Measurements from ENCODE around the gene WNT9B. TPM values are rescaled to one million over a fixed set of nuclear protein-coding genes. Genes with fewer than 3 reads are reported as not detected.
"Not testable (repeated sequence)": the region's sequence is repeated elsewhere in the genome, so short reads cannot be mapped to it uniquely, and the experiment has no call there.

Gene WNT9B
- total and polyA plus RNA-seq, 5 donors from 2014 or later = not detected

GRCh38 chr17:46836500-46836899 is 14.9 kb upstream of the WNT9B start:
- H3K27me3 Mint-ChIP-seq = peaks cover 23% of the 10 kb centered on the region
- ATAC-seq (ENCODE audit: low read depth in 2 of 2) (no peak), DNase-seq (no peak)
- H3K36me3 ChIP-seq (ENCODE audit: control insufficient read depth, insufficient read depth, low read length) = no peaks in the 10 kb centered on the region
- no peak overlapping the region for H3K27ac ChIP-seq (ENCODE audit: insufficient read depth, low read length, poor library complexity, severe bottlenecking)
- peak overlapping the region in 1 of 3 donors; percentile 44 for H3K27ac Mint-ChIP-seq
- no peaks in the 10 kb centered on the region for H3K9me3 ChIP-seq (ENCODE audit: control insufficient read depth in 2 of 2, low read length in 2 of 2)
- H3K9me3 Mint-ChIP-seq = peaks cover 0 to 12% (median 0%) of the 10 kb centered on the region in 7 donors
- no peaks in the 10 kb centered on the region for H3K4me1 ChIP-seq (ENCODE audit: control insufficient read depth, insufficient read depth, low read length, poor library complexity, severe bottlenecking)
- no peak overlapping the region for H3K4me3 ChIP-seq (ENCODE audit: low read depth, low read length)
- H3K4me3 Mint-ChIP-seq = no peak overlapping the region
- peaks cover 3% of the 10 kb centered on the region for H3K27me3 ChIP-seq (ENCODE audit: control insufficient read depth, insufficient read depth, low read length)
- H3K4me1 Mint-ChIP-seq = peaks cover 0 to 7% (median 2%) of the 10 kb centered on the region in 4 donors
- H3K36me3 Mint-ChIP-seq = no peaks in the 10 kb centered on the region

DNA sequence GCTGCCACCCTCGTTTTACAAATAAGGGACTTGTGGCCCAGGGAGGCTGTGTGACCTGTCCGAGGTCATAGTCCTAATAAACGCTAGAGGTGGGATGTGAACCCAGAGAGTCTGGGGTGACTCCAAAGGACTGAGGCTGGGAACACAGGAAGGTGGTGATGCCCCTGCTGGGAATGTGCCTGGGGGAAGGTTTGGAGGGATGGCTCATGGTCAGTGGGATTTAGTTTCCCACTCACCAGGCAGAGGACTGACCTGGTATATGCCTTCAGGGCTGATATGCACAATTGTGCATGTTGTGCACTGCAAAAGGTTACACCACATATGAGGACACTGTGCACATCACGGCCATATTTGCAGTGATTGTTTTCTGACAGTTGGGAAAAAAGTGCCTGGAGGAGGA is 13.9 kb upstream of the WNT9B start:
- H3K9me3 Mint-ChIP-seq = peaks cover 0 to 14% (median 0%) of the 10 kb centered on the region in 7 donors
- no peak for ATAC-seq (ENCODE audit: low read depth in 2 of 2)
- no peak overlapping the region for H3K27ac Mint-ChIP-seq
- H3K27ac ChIP-seq (ENCODE audit: insufficient read depth, low read length, poor library complexity, severe bottlenecking) = no peak overlapping the region
- H3K4me3 Mint-ChIP-seq = no peak overlapping the region
- H3K27me3 Mint-ChIP-seq = peaks cover 24% of the 10 kb centered on the region
- no peak overlapping the region for H3K4me3 ChIP-seq (ENCODE audit: low read depth, low read length)
- H3K4me1 Mint-ChIP-seq = peaks cover 0 to 7% (median 2%) of the 10 kb centered on the region in 4 donors
- H3K4me1 ChIP-seq (ENCODE audit: control insufficient read depth, insufficient read depth, low read length, poor library complexity, severe bottlenecking) = no peaks in the 10 kb centered on the region
- H3K9me3 ChIP-seq (ENCODE audit: control insufficient read depth in 2 of 2, low read length in 2 of 2) = peaks cover under 1 to 3% of the 10 kb centered on the region in 2 experiments
- no peaks in the 10 kb centered on the region for H3K36me3 ChIP-seq (ENCODE audit: control insufficient read depth, insufficient read depth, low read length)
- DNase-seq = no peak
- H3K36me3 Mint-ChIP-seq = no peaks in the 10 kb centered on the region
- peaks cover 3% of the 10 kb centered on the region for H3K27me3 ChIP-seq (ENCODE audit: control insufficient read depth, insufficient read depth, low read length)

- Mint-ChIP-seq H3K4me1 (peaks cover 0 to 7% (median 2%) of the 10 kb centered on the region in 4 donors), H3K27me3 (peaks cover 35% of the 10 kb centered on the region), H3K36me3 (no peaks in the 10 kb centered on the region), H3K9me3 (peaks cover 0 to 26% (median 5%) of the 10 kb centered on the region in 7 donors), H3K4me3 (no peak overlapping the region), H3K27ac (no peak overlapping the region)
- Histone ChIP-seq H3K27me3 (ENCODE audit: control insufficient read depth, insufficient read depth, low read length) (peaks cover 7% of the 10 kb centered on the region), H3K4me3 (ENCODE audit: low read depth, low read length) (no peak overlapping the region), H3K4me1 (ENCODE audit: control insufficient read depth, insufficient read depth, low read length, poor library complexity, severe bottlenecking) (no peaks in the 10 kb centered on the region), H3K36me3 (ENCODE audit: control insufficient read depth, insufficient read depth, low read length) (no peaks in the 10 kb centered on the region), H3K9me3 (ENCODE audit: control insufficient read depth in 2 of 2, low read length in 2 of 2) (peaks cover 13 to 15% of the 10 kb centered on the region in 2 experiments), H3K27ac (ENCODE audit: insufficient read depth, low read length, poor library complexity, severe bottlenecking) (no peak overlapping the region)
- no peak for DNase-seq
- no peak for ATAC-seq (ENCODE audit: low read depth in 2 of 2)
Measured at GRCh38 chr17:46839211-46839610, 12.2 kb upstream of the WNT9B start.

- Mint-ChIP-seq H3K9me3 (peaks cover 0 to 26% (median 5%) of the 10 kb centered on the region in 7 donors), H3K4me1 (peaks cover 0 to 14% (median 2%) of the 10 kb centered on the region in 4 donors), H3K27me3 (peaks cover 46% of the 10 kb centered on the region)
- H3K4me3 Mint-ChIP-seq; H3K27ac Mint-ChIP-seq; H3K4me1 ChIP-seq (ENCODE audit: control insufficient read depth, insufficient read depth, low read length, poor library complexity, severe bottlenecking); H3K27me3 ChIP-seq (ENCODE audit: control insufficient read depth, insufficient read depth, low read length); H3K4me3 ChIP-seq (ENCODE audit: low read depth, low read length); DNase-seq; H3K36me3 ChIP-seq (ENCODE audit: control insufficient read depth, insufficient read depth, low read length); H3K36me3 Mint-ChIP-seq; ATAC-seq (ENCODE audit: low read depth in 2 of 2); H3K27ac ChIP-seq (ENCODE audit: insufficient read depth, low read length, poor library complexity, severe bottlenecking): not testable (repeated sequence)
- peaks cover 13 to 15% of the 10 kb centered on the region in 2 experiments for H3K9me3 ChIP-seq (ENCODE audit: control insufficient read depth in 2 of 2, low read length in 2 of 2)
Measured at GRCh38 chr17:46840596-46840995, 10.8 kb upstream of the WNT9B start.

DNA sequence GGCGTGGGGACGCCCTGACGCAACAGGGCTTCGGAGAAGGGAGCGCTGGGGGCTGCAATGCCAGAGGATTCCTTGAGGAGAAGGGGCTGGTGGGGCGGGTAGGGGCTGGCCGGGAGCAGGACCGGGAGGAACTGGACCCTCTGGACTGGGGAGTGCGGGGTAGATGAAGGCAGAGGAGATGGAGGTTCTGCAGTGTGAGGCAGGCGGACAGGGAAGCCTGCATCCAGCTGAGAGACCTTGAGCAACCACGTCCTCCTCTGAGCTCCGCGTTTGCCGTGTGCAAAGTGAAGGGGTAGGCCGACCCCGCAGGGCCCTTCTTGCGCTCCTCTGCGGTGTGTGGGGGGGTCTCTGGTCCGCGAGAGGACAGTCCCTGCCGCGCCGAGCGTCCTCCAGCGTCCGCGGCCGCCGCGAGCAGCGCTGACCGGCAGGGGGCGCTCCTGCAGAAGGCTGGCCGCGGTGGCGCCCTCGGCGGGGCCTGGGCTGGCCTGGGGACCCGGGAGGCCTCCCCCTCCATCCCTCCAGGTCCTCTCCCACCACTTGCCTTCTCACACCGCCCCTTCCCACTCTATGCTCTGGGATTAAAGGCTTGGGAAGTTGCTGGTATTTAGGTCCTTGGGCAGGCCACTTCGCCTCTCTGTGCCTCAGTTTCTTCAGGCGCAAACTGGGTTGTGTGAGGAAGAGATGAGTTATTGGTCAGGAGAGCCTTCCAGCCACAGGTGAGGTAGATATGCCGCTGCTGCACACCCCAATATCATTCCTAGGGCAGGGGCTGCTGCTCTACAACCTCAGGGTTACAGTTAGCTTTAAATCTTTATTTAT is 9.6 kb upstream of the WNT9B start:
- Mint-ChIP-seq H3K27ac (no peak overlapping the region), H3K4me3 (no peak overlapping the region), H3K4me1 (peaks cover 0 to 9% (median 0%) of the 10 kb centered on the region in 4 donors), H3K9me3 (peaks cover 0 to 26% (median 5%) of the 10 kb centered on the region in 7 donors), H3K36me3 (no peaks in the 10 kb centered on the region), H3K27me3 (peaks cover 52% of the 10 kb centered on the region)
- Histone ChIP-seq H3K27me3 (ENCODE audit: control insufficient read depth, insufficient read depth, low read length) (peaks cover 11% of the 10 kb centered on the region), H3K9me3 (ENCODE audit: control insufficient read depth in 2 of 2, low read length in 2 of 2) (peaks cover 13 to 15% of the 10 kb centered on the region in 2 experiments), H3K27ac (ENCODE audit: insufficient read depth, low read length, poor library complexity, severe bottlenecking) (no peak overlapping the region), H3K4me1 (ENCODE audit: control insufficient read depth, insufficient read depth, low read length, poor library complexity, severe bottlenecking) (no peaks in the 10 kb centered on the region), H3K36me3 (ENCODE audit: control insufficient read depth, insufficient read depth, low read length) (no peaks in the 10 kb centered on the region), H3K4me3 (ENCODE audit: low read depth, low read length) (no peak overlapping the region)
- ATAC-seq (ENCODE audit: low read depth in 2 of 2) (no peak), DNase-seq (no peak)

DNA sequence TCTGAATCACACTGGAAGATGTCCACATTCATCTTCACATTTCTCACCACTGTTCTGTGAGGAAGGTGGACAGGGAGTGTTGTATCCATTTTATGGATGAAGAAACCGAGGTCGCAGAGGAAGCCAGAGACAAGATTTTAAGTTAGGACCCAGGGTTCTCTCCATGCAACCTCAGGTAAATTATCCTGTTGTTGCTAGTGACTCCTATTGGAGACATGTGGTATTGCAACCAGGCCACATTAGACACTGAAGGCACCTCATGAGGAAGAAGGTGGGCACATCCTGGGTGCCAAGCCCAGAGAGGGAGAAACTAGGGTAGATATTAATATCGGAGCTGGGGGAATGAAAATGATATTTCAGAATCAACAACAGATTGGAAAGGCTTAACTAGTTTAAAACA is 8.5 kb upstream of the WNT9B start:
- H3K27me3 ChIP-seq (ENCODE audit: control insufficient read depth, insufficient read depth, low read length) = peaks cover 16% of the 10 kb centered on the region
- no peak overlapping the region for H3K4me3 Mint-ChIP-seq
- DNase-seq (no peak), ATAC-seq (ENCODE audit: low read depth in 2 of 2) (no peak)
- H3K4me1 Mint-ChIP-seq = peaks cover 0 to 9% (median 0%) of the 10 kb centered on the region in 4 donors
- no peak overlapping the region for H3K4me3 ChIP-seq (ENCODE audit: low read depth, low read length)
- H3K27me3 Mint-ChIP-seq = peaks cover 62% of the 10 kb centered on the region
- no peak overlapping the region for H3K27ac ChIP-seq (ENCODE audit: insufficient read depth, low read length, poor library complexity, severe bottlenecking)
- H3K27ac Mint-ChIP-seq = no peak overlapping the region
- H3K36me3 Mint-ChIP-seq = no peaks in the 10 kb centered on the region
- peaks cover 13 to 15% of the 10 kb centered on the region in 2 experiments for H3K9me3 ChIP-seq (ENCODE audit: control insufficient read depth in 2 of 2, low read length in 2 of 2)
- H3K36me3 ChIP-seq (ENCODE audit: control insufficient read depth, insufficient read depth, low read length) = no peaks in the 10 kb centered on the region
- peaks cover 0 to 26% (median 5%) of the 10 kb centered on the region in 7 donors for H3K9me3 Mint-ChIP-seq
- H3K4me1 ChIP-seq (ENCODE audit: control insufficient read depth, insufficient read depth, low read length, poor library complexity, severe bottlenecking) = no peaks in the 10 kb centered on the region

- no peak overlapping the region for H3K4me3 Mint-ChIP-seq
- H3K4me1 ChIP-seq (ENCODE audit: control insufficient read depth, insufficient read depth, low read length, poor library complexity, severe bottlenecking) = peaks cover 12% of the 10 kb centered on the region
- no peak overlapping the region for H3K27ac Mint-ChIP-seq
- peaks cover 26% of the 10 kb centered on the region for H3K27me3 ChIP-seq (ENCODE audit: control insufficient read depth, insufficient read depth, low read length)
- H3K36me3 ChIP-seq (ENCODE audit: control insufficient read depth, insufficient read depth, low read length) = no peaks in the 10 kb centered on the region
- no peak overlapping the region for H3K4me3 ChIP-seq (ENCODE audit: low read depth, low read length)
- H3K27ac ChIP-seq (ENCODE audit: insufficient read depth, low read length, poor library complexity, severe bottlenecking) = no peak overlapping the region
- ATAC-seq (ENCODE audit: low read depth in 2 of 2) = no peak
- peaks cover 65% of the 10 kb centered on the region for H3K27me3 Mint-ChIP-seq
- H3K9me3 ChIP-seq (ENCODE audit: control insufficient read depth in 2 of 2, low read length in 2 of 2) = peaks cover 13% of the 10 kb centered on the region in 2 experiments
- peaks cover 0 to 24% (median 0%) of the 10 kb centered on the region in 4 donors for H3K4me1 Mint-ChIP-seq
- no peaks in the 10 kb centered on the region for H3K36me3 Mint-ChIP-seq
- DNase-seq = no peak
- peaks cover 3 to 12% (median 4%) of the 10 kb centered on the region in 7 donors for H3K9me3 Mint-ChIP-seq
Measured at GRCh38 chr17:46847204-46848191, 3.9 kb upstream of the WNT9B start.

All from CD4-positive, CD25-positive, alpha-beta regulatory T cell (primary cell).